DMS153 treated with DMSO at 0.1 percent for 48 hours (cell line): Measurements from ENCODE around the gene TRAK1.

Source experiments
- DNase-seq: peaks from one replicate; lab custom pipeline; 2025; ENCODE audit not compliant: unreplicated experiment; lab: John Stamatoyannopoulos, UW

Gene TRAK1

GRCh38 chr3:42270561-42270960 is 179.4 kb downstream of the TRAK1 start:
- DNase-seq: peak; percentile 8

GRCh38 chr3:42271786-42272185 is 180.6 kb downstream of the TRAK1 start:
- no peak for DNase-seq

DNA sequence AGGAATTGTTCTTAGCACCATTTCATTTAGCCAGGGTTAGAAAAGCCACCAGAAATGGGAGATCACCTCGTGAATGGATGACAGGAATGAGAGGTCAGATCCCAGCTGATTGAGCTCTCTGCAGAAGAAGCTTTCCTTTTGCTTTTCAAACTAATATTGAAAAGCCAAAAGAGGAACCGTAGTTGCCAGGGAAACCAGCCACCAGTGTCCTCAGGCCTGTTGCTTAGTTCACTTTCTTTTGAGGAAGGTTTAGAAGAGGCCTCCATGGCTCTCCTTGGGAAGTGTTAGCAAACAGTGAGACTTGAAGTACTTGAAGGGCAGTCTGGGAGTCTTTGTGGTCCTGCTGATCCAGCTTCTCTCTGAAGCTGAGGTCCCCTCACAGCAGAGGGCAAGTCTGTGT is 182.2 kb downstream of the TRAK1 start:
- no peak for DNase-seq

GRCh38 chr3:42274266-42274665 is 183.1 kb downstream of the TRAK1 start:
- DNase-seq: no peak

DNA sequence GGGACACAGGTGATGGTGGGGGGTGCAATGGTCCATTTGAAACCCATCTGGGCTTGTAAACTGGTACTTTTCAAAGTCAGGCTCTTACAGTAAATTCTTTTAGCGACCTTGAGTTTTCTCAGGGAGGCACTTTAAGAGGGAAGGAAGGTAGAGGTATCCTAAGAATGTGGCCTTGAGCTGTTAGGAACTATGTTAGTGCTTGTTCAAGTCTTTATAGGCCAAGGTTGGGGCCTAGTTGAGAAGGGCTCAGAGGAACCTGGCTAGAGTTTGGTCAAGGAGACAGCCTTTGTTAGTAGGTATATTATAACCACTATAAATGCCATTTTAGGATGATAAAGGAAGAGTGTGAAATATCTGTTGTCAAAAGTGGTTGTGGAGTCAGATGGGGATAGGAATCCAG is 184.1 kb downstream of the TRAK1 start:
- no peak for DNase-seq
